Measurements from ENCODE around the gene ALDH18A1.

- TF ChIP-seq CTCF (IDR thresholded peaks at IDR 0.05; ENCODE audit: insufficient read depth, low read length) (no peak), GABPA (IDR thresholded peaks at IDR 0.05; ENCODE audit: low read depth) (no peak), REST (IDR thresholded peaks at IDR 0.05; ENCODE audit: insufficient replicate concordance, low read depth) (no peak), POLR2AphosphoS5 (IDR thresholded peaks at IDR 0.05; ENCODE audit: low read depth) (no peak), SPI1 (IDR thresholded peaks at IDR 0.05; ENCODE audit: borderline replicate concordance, low read depth) (no peak)
Observed at GRCh38 chr10:95657250-95657649, 739 bp upstream of the ALDH18A1 start.

Measured in HL-60 (cell line).